ENCODE results near the gene SMG7. TPM values are rescaled to one million over a fixed set of nuclear protein-coding genes. Genes with fewer than 3 reads are reported as not detected.

SMG7 gene
- total RNA-seq, 1 experiment from 2014 or later, result 54.1 TPM

GRCh38 chr1:183584147-183584546 lies 111.8 kb downstream of the SMG7 start:
- Histone ChIP-seq H3K36me3 (ENCODE audit: control insufficient read depth in 1 of 2, insufficient read depth in 2 of 2, low read length in 2 of 2) (no peaks in the 10 kb centered on the region), H3K79me2 (ENCODE audit: insufficient read depth, low read length) (no peaks in the 10 kb centered on the region), H3K4me3 (replicated peaks in 1 of 2; ENCODE audit: low read depth in 1 of 2, low read length in 2 of 2) (no peak overlapping the region), H3K9me3 (ENCODE audit: control insufficient read depth in 1 of 2, insufficient read depth in 1 of 2, low read depth in 1 of 2, low read length in 2 of 2) (no peaks in the 10 kb centered on the region), H3K9me2 (ENCODE audit: insufficient read depth) (peaks cover 3% of the 10 kb centered on the region; the same call in 1 of the 2 replicates), H4K20me1 (ENCODE audit: insufficient read depth) (no peaks in the 10 kb centered on the region), H3K27me3 (ENCODE audit: insufficient read depth, low read length) (no peaks in the 10 kb centered on the region), H3K4me1 (ENCODE audit: control insufficient read depth in 1 of 2, insufficient read depth in 2 of 2, low read length in 2 of 2) (peaks cover 0 to 12% of the 10 kb centered on the region in 2 experiments; a peak in 2 of 4 replicates), H3K9ac (ENCODE audit: low read length) (no peak overlapping the region), H3K4me2 (ENCODE audit: low read length) (no peak overlapping the region), H2AFZ (ENCODE audit: low read depth, low read length, poor library complexity, severe bottlenecking) (no peak overlapping the region), H3K27ac (ENCODE audit: low read depth, low read length) (no peak overlapping the region)
- POLR2A ChIA-PET, result no interaction called here
- intact Hi-C loops (cut with micrococcal nuclease), result no loop called here
- RAD21 ChIA-PET (ENCODE audit: low non-redundant PET in 1 of 2, low total read pairs in 2 of 2, uncharacterized antibody in 2 of 2, unreplicated experiment in 2 of 2), result no interaction called here
- ATAC-seq (no peak), DNase-seq (ENCODE audit: low read depth, low spot score) (no peak)
- no TSS peak for BruUV-seq (replicated peaks)
- CTCF ChIA-PET, result no interaction called here
- TF ChIP-seq RAD21 (IDR thresholded peaks at IDR 0.05; ENCODE audit: low read depth) (no peak), TCF7L2 (IDR thresholded peaks at IDR 0.05; ENCODE audit: borderline replicate concordance, extremely low read depth, insufficient read depth, insufficient read length) (peak; percentile 43), POLR2AphosphoS5 (IDR thresholded peaks at IDR 0.05; ENCODE audit: low read depth, low read length) (no peak), JUND (IDR thresholded peaks at IDR 0.05) (no peak), CBX3 (IDR thresholded peaks at IDR 0.05; ENCODE audit: low read depth) (no peak), SRF (IDR thresholded peaks at IDR 0.05; ENCODE audit: low read depth) (no peak), ZBTB33 (IDR thresholded peaks at IDR 0.05; ENCODE audit: extremely low read depth, insufficient replicate concordance, low read length) (no peak), YY1 (IDR thresholded peaks at IDR 0.05; ENCODE audit: extremely low read depth, insufficient replicate concordance, low read depth, low read length) (no peak), EZH2phosphoT487 (IDR thresholded peaks at IDR 0.05; ENCODE audit: borderline replicate concordance) (no peak), ELF1 (IDR thresholded peaks at IDR 0.05; ENCODE audit: borderline replicate concordance, low read depth) (no peak), CEBPB (IDR thresholded peaks at IDR 0.05; ENCODE audit: low read depth) (peak; percentile 72), SIN3A (IDR thresholded peaks at IDR 0.05; ENCODE audit: low read depth) (no peak), CTCF (IDR thresholded peaks at IDR 0.05 in 2 of 3, conservative IDR thresholded peaks at IDR 0.05 in 1 of 3; ENCODE audit: borderline replicate concordance in 1 of 3, insufficient read depth in 1 of 3, low read depth in 2 of 3, low read length in 2 of 3) (no peak), ZFX (IDR thresholded peaks at IDR 0.05) (no peak), ZNF274 (IDR thresholded peaks at IDR 0.05; ENCODE audit: low read depth, low read length) (no peak)
